Measurements from ENCODE around the gene CAP2.

DNA sequence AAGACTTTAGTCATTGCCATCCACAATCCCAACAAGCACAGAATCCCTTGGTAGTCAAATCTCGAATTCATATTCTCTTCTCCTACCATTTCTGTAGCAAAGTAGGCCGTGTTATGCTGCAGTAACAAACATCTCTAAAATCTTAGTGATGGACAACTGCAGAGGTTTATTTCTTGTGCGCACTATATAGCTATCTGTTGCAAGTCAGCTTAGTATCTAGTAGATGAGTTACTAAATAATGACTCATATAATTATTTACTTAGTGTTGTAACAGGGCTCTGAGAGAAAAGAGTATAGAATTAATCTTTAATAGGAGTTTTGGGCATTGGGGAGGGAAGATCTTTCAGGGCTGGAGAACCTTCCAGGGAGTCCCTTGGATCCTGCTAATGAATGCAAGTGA, 73.3 kb downstream of the CAP2 start:
- TF ChIP-seq POLR2A (IDR thresholded peaks at IDR 0.05; ENCODE audit: low read length) (no peak), GATA1 (IDR thresholded peaks at IDR 0.05; ENCODE audit: low read depth, low read length) (no peak)

All from erythroblast (primary cell).